Kidney capillary endothelial cell (primary cell): ENCODE results near the gene DGKI.

Experiments used
- DNase-seq: peaks from one replicate; pipeline ENCODE4 v3.0.0-alpha.2; 2018; ENCODE audit warnings: low spot score

Gene DGKI

GRCh38 chr7:137538361-137538762, 308.4 kb downstream of the DGKI start:
- DNase-seq, result no peak

GRCh38 chr7:137535579-137535978, 311.2 kb downstream of the DGKI start:
- DNase-seq, result no peak

GRCh38 chr7:137531671-137532070, 315.1 kb downstream of the DGKI start:
- no peak for DNase-seq

GRCh38 chr7:137527634-137528033, 319.1 kb downstream of the DGKI start:
- no peak for DNase-seq

GRCh38 chr7:137523171-137523570, 323.6 kb downstream of the DGKI start:
- no peak for DNase-seq

GRCh38 chr7:137521451-137521850, 325.3 kb downstream of the DGKI start:
- DNase-seq, result no peak

GRCh38 chr7:137519947-137520346, 326.8 kb downstream of the DGKI start:
- DNase-seq, result no peak

GRCh38 chr7:137519181-137519691, 327.5 kb downstream of the DGKI start:
- DNase-seq, result no peak

- DNase-seq, result no peak
These were observed 333.7 kb downstream of the DGKI start for GRCh38 chr7:137513091-137513490.

GRCh38 chr7:137507096-137507495, 339.7 kb downstream of the DGKI start:
- DNase-seq, result no peak

GRCh38 chr7:137506031-137506430, 340.7 kb downstream of the DGKI start:
- no peak for DNase-seq

- no peak for DNase-seq
These were observed 345.2 kb downstream of the DGKI start for GRCh38 chr7:137501562-137501961.

- no peak for DNase-seq
These were observed 353.9 kb downstream of the DGKI start for GRCh38 chr7:137492889-137493288.

GRCh38 chr7:137489880-137490279, 356.9 kb downstream of the DGKI start:
- DNase-seq, result no peak

GRCh38 chr7:137488038-137488437, 358.7 kb downstream of the DGKI start:
- DNase-seq, result no peak

GRCh38 chr7:137485818-137486217, 361.0 kb downstream of the DGKI start:
- DNase-seq, result no peak

GRCh38 chr7:137484326-137484725, 362.4 kb downstream of the DGKI start:
- DNase-seq, result no peak

- no peak for DNase-seq
These were observed 364.3 kb downstream of the DGKI start for GRCh38 chr7:137482466-137482865.

- no peak for DNase-seq
These were observed 365.9 kb downstream of the DGKI start for GRCh38 chr7:137480824-137481365.

- DNase-seq, result no peak
These were observed 366.4 kb downstream of the DGKI start for GRCh38 chr7:137480401-137480800.

- DNase-seq, result no peak
These were observed 369.8 kb downstream of the DGKI start for GRCh38 chr7:137476937-137477336.

- no peak for DNase-seq
These were observed 370.8 kb downstream of the DGKI start for GRCh38 chr7:137475966-137476365.

- no peak for DNase-seq
These were observed 372.2 kb downstream of the DGKI start for GRCh38 chr7:137474540-137475026.

- DNase-seq, result no peak
These were observed 375.6 kb downstream of the DGKI start for GRCh38 chr7:137471128-137471527.
